ENCODE measurements around the gene TRABD2A.

TRABD2A gene

GRCh38 chr2:84904151-84904550 is 23.3 kb upstream of the TRABD2A start:
- DNase-seq, result no peak

DNA sequence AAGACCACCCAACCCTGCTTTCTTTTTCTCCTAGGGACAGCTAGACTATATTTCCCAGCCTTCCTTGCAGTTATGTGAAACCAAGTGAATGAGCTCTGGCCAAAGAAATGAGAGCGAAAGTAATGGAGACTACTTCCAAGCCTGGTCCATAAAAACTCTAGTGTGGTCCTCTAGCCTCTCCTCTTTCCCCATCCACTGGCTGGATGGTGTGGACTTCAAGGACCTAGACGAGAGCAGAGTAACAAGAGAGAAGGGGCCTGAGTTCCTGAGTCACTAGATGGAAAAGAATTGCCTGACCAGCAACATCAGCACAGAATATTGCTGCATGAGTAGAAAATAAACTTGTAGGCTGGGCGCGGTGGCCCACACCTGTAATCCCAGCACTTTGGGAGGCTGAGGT is 21.6 kb upstream of the TRABD2A start:
- DNase-seq, result no peak

DNA sequence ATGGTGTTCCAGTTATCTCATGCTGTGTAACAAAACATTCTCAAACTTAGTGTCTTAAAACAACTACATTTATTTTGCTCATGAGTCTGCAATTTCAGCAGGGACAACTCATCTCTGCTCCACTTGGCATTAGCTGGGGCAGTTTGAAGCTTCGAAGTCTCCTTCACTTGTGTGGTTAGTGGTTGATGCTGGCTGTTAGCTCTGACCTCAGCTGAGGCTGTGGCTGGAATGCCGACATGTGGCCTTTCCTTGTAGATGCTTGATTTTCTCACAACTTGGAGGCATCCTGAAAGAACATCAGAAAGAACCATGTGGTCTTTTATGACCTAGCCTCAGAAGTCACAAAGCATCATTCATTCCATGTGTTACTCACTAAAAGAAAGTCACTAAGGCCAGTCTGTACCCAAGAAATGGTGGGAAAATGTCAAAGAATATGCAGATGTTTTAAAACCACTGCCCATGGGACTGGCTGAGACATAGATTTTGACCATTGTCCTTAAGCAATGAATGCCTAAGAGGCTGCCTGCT is 20.8 kb upstream of the TRABD2A start:
- DNase-seq, result no peak

- DNase-seq, result no peak
Measured at GRCh38 chr2:84900971-84901370, 20.1 kb upstream of the TRABD2A start.

DNA sequence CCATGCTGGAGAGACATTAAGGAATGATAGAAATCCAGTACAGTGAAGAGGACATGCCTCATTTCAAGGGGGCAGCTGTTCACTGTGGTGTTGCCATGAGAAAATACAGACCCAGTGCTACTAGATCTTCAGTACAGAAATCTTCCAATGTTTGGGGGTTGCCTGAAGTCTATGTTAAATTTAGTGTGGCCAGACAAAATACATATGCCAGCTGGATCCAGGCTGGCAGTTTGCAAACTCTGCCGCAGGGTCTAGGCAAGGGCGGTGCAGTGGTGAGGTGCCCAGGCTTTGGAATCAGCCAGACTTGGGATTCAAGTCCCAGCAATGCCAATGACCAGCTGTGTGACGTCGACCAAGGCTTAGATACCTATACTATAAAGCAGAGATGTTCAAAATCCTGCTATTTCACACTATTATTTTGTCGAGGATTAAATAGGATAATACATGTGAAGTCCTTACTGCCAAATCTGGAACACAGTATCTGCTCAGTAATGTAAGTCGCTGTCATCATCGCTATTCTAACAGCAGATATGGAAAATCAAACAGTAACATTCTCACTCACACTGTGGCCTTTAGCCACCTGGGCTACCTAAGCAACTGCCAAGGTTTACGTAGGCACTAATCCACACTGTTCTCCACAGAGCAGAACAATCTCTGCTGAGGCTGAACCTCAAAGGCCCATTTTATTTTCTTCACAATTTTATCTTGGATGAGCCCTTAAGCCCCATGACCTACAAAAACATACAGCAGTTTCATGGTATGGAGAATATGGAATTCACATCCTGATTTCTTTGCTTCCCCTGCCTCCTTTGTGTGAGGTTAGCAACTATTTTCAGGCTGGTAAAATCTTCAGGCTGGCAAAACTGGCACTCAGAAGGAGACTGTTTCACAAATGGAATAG is 18.7 kb upstream of the TRABD2A start:
- no peak for DNase-seq

DNA sequence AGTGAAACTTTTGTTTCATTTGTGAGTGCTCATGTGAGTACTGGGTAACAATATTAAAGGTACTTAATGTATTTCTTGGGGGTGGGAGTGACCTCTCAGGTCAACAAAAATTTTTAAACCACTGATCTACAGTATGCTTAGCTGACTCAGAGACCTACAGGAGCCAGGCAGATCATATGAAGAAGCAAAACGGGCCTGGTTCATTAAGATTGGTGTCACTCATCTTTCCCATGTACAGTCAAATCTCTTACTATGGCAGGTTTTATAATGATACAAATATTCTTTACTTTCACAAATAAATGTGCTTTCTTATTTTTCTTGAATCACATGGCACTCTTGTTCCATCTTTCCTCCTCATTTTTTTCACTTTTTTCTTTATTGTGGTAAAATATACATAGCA is 16.9 kb upstream of the TRABD2A start:
- no peak for DNase-seq

DNA sequence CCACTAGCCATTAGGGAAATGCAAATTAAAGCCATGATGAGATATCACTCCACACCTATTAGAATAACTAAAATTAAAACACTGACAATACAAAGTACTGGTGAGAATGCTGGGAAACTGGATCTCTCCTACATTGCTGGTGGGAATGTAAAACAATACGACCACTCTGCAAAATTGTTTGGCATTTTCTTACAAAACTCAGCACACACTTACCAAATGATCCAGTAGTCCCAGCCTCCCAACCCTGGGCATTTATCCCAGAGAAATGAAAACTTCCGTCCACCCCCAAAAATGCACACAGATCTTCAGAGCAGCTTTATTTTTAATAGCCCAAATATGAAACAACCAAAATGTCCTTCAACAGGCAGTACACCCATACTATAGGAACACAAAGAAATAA is 15.7 kb upstream of the TRABD2A start:
- no peak for DNase-seq

DNA sequence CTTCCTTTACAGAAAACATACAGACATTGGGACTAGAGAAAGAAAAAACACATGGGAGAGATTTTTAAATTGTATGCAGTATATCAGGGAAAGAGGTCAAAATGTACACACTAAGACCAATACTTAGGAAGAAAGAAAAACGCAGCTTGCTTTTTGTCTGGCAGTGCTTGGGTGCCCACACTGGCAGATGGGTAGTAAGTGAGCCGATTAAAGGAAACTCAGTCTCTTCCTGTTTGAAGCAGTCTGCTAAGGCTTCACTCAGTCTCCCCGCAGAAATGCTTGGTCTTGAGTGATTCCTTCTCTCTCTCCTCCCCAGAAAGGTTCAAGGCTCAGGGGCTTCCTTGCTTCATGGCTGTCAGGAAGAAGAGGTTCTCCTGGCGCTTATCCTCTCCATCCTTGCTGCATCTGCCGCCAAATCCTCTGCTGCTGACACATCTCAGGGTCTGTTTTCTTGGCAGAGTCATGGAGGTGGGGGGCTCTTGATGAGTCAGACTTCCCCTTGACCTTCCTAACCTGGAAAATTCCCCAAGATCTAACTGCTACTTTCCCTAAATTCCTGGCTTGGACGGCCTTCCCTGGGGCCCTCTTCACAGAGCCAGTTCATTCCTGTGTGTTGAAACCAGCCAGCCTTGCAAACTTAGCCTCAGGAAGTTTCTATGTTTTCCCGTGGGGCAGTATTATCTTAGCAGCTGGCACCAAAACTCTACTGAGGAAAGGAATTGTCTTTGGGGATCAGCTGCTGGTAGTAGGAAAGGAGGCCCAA is 14.1 kb upstream of the TRABD2A start:
- DNase-seq, result no peak

DNA sequence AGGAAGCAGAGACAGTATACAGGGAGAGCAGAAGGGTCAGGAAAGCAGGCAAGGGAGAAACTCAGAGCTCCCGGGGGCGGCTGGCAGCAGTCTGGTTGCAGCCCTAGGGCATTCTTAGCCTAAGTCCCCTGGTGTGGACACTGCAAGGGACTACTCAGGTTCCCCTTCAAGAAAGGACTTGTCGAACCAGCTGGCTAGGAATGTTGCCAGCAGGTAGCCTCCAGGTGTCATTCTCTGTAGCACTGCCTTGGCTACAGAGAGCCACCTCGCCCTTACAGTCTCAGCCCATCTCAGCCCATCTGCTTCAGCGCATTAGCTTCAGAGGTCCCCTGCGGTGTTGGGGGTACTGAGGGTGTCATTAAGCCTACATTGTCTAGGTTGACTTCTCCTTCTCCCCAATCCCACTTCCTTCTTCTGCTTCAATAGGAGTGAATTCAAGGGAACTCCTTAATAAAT is 13.3 kb upstream of the TRABD2A start:
- no peak for DNase-seq

GRCh38 chr2:84891355-84892010 is 10.6 kb upstream of the TRABD2A start:
- DNase-seq, result no peak

GRCh38 chr2:84889332-84889731 is 8.4 kb upstream of the TRABD2A start:
- no peak for DNase-seq

- DNase-seq, result no peak
Measured at GRCh38 chr2:84888401-84889276, 7.8 kb upstream of the TRABD2A start.

- DNase-seq, result no peak
Measured at GRCh38 chr2:84886791-84887190, 5.9 kb upstream of the TRABD2A start.

DNA sequence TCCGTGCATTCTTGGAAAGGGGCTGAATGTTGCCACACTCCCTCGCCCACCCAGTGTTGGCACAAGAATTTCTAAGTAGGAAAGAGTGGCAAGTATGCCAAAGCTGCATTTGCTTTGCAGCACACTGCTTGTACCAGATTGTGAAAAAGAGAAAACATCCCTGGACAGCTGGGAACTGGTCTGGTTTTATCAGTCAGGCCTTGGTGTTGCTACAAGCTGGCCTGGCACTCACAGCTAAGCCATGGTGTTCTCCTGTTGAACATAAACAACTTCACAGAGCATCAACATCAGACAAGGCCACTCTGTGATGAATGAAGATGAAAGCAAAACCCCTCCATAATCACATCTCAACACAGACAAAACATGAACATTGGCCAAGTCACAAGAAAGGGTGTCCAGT is 4.2 kb upstream of the TRABD2A start:
- no peak for DNase-seq

- no peak for DNase-seq
Measured at GRCh38 chr2:84884449-84884848, 3.6 kb upstream of the TRABD2A start.

GRCh38 chr2:84882775-84883550 is 2.1 kb upstream of the TRABD2A start:
- DNase-seq, result no peak

DNA sequence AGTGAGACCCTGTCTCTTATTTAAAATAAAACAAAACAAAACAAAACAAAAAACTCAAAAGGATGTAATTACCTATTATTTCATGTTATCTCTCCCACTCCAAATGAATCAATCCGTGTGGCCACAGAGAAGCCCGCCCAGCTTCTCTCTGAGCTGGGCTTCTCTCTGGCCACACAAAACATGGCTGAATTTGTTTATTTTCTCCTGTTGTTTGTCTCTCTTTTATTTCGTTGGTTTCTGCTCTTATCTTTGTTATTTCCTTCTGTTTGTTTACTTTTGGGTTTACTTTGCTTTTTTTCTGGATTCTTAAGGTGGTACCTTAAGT is 1.5 kb upstream of the TRABD2A start:
- DNase-seq, result no peak

DNA sequence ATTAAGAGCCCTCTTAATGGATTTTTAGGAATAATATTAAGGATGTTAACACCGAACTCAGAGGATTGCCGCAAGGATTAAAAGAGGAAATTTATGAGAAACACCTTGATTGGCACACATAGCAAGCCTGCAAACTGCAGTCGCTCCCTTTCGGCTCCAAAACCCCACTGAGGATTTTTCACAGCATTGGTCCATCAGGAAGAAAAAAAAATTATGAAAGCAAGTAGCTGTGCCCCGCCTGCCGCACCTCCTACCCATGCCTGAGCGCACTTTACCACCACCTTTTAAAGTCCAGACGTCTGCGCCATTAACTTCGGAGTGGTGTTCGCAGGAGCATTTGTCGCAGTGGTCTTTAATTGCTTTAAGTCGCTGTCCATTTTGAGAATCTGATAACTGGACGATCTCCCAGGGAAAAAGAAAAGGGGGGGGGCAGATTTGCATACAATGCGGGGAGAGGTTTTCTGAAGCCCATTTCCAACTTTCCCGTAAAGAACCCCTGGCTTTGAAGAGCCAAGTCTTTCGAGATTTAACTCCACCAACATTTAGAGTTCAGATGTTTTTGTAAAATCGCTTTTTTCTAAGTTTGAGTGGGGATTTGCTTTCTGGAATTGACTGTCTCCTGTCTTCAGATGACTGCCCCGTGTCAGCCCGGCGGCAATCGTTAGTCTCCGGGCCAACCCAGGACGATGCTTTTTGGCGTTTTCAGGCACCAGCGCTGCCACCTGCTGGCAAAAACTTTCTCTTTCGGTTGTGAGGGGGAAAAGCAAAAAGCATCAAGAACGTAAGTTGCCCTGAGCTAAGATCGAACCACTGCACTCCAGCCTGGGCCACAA is 913 bp upstream of the TRABD2A start:
- peak; percentile 50 to 84 for DNase-seq

DNA sequence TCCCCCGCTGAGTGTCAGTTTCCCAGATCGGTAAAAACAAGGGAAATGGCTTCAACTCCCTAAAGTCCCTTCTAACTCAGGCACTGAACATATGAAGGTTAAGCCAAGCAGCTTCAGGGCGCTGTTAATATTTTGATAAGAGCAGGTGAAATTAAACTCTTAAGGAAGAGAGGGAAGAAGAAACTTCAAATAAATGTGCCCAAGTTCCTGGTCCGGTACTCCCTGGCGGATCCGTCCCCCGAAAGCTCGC is 564 bp downstream of the TRABD2A start:
- no peak for DNase-seq

DNA sequence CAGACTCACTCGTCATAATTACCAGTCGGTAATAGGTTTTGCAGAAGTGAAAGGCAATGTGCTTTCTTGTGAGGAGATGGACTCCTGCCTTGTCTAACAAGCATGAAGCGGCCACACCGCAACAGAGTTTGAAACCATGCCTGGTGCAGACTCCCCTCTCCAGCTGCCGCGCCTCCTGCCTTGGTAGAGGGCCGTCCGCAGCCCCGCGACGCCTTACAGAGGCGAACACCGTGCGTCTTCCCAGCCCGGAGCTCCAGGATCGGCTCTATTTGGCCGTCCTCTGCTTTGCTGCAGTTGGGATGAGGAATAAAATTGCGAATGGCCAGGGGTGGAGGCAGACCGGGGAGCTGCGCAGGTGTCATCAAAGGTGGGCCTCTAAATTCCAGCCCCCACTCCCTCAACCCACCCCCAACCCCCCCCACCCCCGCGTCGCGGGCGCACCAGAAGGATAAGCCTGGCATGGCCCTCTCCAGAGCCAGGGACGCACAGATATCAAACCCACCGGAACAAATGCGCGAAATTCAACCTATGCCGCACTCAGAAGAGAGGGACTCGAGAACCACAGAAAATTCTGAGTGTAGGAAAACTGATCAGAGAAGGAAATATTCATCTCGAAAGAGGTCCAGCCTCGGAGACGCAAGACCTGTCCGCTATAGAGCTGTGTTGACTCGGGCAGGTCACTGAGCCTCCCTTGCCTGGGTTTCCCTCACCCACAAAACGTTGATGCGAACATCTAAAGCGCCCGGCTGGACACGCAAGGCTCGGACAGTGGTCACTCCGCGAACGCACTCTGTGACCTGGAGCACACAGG is 1.1 kb downstream of the TRABD2A start:
- no peak for DNase-seq

All from NCI-H526 (cell line).